HG02759 (cell line): ENCODE measurements around the gene CCSER1.
A peak's percentile ranks its signal among the peaks of the same experiment; 100 is the strongest.
"Not testable (repeated sequence)": the region's sequence is repeated elsewhere in the genome, so short reads cannot be mapped to it uniquely, and the experiment has no call there.

Source experiments
- ATAC-seq: cut with Tn5 transposase; IDR thresholded peaks from one replicate; pipeline ENCODE4 v1.9.1; 2021; ENCODE audit warnings: mild to moderate bottlenecking, moderate library complexity; ENCODE audit not compliant: unreplicated experiment

The CCSER1 gene

GRCh38 chr4:91226867-91227266, 1099.7 kb downstream of the CCSER1 start:
- no peak for ATAC-seq

GRCh38 chr4:91228659-91229058, 1101.5 kb downstream of the CCSER1 start:
- no peak for ATAC-seq

DNA sequence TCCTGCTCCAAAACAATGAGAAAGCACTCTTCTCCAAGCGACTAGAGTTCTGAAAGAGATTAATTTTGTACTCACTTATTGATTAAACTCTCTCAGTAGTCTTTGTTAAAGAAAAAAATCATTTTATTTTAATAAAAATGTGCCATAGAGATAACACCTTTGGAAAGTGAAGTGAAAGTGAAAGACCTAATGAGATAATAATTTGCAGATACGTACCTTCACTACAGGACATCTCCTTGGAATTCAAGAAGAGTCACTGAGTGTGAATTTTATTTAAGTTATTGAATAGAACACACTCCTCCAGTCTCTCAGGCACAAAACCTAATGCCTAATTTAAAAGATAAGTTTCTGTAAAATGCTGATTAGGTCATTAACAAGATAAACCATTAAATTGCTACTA, 1106.0 kb downstream of the CCSER1 start:
- no peak for ATAC-seq

GRCh38 chr4:91243132-91243531, 1115.9 kb downstream of the CCSER1 start:
- no peak for ATAC-seq

DNA sequence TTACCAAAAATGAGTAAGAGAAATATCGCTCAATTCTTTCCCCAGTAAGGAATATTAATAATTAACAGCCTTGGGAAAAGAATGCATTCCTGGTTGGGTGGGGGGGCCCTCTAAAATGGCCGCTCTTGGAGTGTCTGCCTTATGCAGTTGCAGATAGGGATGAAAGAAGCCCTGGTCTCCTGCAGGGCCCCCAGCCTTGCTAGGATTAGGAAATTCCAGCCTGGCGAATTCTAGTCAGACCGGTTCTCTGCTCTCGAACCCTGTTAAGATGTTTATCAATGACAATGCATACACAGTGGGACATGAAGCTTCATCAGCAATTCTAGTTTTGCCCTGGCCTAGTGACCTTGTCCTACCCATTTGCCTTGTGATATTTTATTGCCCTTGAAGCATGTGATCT, 1128.8 kb downstream of the CCSER1 start:
- ATAC-seq = no peak

GRCh38 chr4:91256751-91257150, 1129.6 kb downstream of the CCSER1 start:
- ATAC-seq = no peak

- no peak for ATAC-seq
These were observed 1130.5 kb downstream of the CCSER1 start for GRCh38 chr4:91257721-91258120.

DNA sequence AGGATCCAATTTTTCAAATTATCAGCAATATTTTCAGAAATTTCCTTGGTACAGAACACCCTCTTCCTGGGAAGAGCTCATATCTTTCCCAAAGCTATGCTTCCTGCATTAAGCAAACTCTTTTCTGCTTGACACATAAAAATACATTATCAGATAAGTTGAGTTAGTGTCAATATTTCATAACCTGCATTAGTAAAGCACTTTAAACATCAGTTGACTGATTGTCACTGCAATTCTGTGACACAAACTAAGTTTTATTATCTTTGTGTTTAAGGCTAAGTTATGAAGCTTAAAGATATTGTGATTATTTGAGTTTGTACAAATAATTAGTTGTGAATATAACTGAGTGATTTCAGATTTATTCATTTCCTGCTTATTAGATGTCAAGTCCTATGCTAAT, 1131.1 kb downstream of the CCSER1 start:
- ATAC-seq = no peak

- ATAC-seq = peak; percentile 56
These were observed 1140.3 kb downstream of the CCSER1 start for GRCh38 chr4:91267543-91267942.

- ATAC-seq = not testable (repeated sequence)
These were observed 1141.3 kb downstream of the CCSER1 start for GRCh38 chr4:91268481-91268880.

DNA sequence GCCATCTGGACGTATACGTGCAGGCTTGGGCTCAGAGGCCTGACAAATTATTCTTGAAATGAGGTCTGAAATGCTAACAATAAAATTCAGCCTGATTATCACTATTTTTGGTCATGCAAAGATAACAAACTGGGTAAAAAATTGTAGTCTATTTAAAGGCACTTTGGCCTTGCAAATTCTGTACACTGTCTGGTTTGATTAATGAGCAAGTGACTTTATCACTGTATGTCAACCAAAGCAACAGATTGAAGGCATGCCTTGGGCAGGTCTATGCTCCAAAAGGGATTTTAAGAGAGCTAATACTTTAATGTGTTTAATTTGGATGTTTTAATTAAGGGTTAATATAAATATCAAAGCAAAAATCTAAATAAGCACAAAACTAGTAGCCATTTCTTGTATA, 1141.7 kb downstream of the CCSER1 start:
- ATAC-seq = no peak

- ATAC-seq = no peak
These were observed 1152.7 kb downstream of the CCSER1 start for GRCh38 chr4:91279899-91280298.

- ATAC-seq = no peak
These were observed 1153.5 kb downstream of the CCSER1 start for GRCh38 chr4:91280551-91281290.

DNA sequence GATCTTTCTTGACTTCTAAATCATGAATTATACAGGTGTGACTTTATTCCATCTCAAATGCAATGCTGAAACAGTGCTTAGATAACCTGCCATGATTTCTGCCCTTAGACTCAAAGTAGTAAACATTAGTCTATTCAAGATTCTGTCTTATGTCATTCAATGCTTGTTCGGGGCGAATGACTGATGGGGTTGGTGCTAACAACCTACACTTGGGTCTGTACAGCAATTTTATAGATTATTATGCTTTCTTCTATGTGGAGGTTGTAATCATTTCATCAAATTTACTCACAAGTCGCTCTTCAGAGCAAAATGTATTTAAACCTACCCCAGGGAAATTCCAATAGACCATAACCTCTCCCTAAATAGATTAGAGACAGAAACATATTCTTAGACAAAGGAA, 1155.0 kb downstream of the CCSER1 start:
- no peak for ATAC-seq

DNA sequence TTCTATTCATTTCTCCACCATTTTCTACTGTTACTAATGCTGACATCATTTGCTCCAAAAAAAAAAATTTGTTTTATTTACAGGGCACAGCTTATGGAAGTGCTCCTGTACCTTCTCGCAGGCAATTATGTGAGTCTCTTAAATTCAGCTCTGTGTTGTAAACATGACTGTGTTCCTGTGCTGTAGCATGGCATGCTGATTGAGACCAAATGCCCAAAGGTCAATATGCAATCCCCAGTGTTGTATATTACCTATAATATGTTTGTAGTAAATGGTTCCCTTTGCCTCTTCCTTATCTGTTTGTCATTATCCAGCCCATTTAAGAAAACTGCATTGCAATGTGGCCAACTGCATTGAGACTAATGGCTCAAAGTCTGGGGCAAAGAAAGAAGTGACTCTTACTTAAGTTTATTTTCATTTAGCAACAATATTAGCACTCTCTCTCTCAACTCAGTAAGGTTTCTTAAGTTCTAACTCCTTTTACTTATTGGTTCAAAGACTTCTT, 1156.6 kb downstream of the CCSER1 start:
- no peak for ATAC-seq

DNA sequence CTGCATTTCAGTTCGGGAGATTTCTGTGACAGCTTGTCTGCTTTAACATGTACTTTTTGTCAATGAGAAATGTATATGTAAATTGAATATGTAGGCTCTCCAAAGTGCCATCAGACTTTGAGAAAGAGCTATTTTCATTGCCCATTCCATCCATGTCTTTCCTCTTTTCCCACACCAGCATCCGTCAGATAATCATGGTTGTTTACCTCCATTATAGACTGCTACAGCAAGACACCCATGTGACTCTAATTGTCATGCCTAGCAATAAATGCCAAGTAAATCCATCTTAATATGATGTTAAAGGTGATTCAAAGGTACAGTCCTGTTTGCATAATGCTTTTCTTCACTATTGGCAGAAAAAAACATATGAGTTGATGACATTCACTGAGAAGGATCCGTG, 1157.3 kb downstream of the CCSER1 start:
- ATAC-seq = no peak

- no peak for ATAC-seq
These were observed 1158.3 kb downstream of the CCSER1 start for GRCh38 chr4:91285487-91285886.

DNA sequence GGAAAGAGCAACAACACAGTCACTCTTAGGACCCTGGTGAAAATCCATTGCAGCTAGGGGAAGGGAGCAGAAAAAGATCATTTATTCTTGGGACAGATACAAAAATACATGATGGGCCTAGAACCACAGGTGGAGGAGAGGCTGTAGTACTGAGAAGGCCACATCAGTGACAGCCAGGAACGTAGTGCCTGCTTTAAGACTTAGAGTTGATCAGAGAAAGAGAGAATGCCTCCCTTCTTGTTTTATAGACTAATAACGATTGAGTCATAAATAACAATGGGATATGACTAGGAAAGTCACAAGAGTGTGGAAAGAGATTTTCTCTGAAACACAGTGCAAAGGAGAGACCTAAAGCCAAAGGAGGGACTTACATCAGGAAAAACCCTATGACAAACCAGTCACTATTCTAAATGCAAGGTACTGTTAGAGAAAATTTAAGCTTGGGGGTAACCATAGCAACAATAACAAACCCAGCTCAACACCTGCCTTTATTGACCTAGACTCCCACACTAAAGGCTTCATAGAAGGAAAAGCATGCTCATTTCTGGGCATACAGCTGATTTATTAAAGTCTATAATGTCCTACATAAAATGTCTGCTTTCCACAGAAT, 1161.6 kb downstream of the CCSER1 start:
- ATAC-seq = no peak

GRCh38 chr4:91298156-91298700, 1171.0 kb downstream of the CCSER1 start:
- ATAC-seq = no peak

- ATAC-seq = no peak
These were observed 1171.6 kb downstream of the CCSER1 start for GRCh38 chr4:91298824-91299223.

GRCh38 chr4:91302120-91302519, 1174.9 kb downstream of the CCSER1 start:
- no peak for ATAC-seq

DNA sequence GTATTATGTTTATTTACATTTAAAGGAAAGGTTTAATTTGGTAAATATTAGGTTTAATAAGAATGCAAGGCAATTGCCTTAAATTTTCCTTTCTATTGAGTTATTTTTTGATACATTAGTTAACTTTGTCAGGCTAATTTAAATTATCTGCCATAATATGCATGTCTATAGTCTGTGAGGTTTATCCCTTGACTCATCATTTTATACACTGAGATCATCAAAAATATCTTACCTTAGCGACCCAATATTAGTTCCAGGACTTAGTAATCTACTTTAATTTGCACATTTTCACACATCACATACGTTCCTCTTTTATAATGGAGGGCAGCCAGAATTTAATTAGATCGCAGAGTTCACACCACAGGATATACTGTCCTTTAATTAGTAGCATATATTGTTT, 1177.1 kb downstream of the CCSER1 start:
- no peak for ATAC-seq
